Subcutaneous adipose tissue (tissue), 4 donors: ENCODE data around the gene RIBC1. TPM values are rescaled to one million over a fixed set of nuclear protein-coding genes. Genes with fewer than 3 reads are reported as not detected.

Source experiments
- total RNA-seq, 4 donors: library from RNA; depleted of rRNA; stranded (reverse); fragments of >200 nt; gene quantifications; one replicate each; pipeline ENCODE4 v1.1.0, GENCODE V29; 2016
- TF ChIP-seq, protein P1 (sequence below): fragments of 450-650 bp; IDR thresholded peaks from one replicate; pipeline ENCODE4 v1.5.1; 2016; ENCODE audit warnings: low read depth, mild to moderate bottlenecking, control low read depth, antibody characterized with exemption, moderate library complexity

RIBC1 gene
- total RNA-seq, result under 1 TPM in 1 of 4 donors, not detected in 3; 0.51 TPM

GRCh38 chrX:53422861-53423306 is at the start of gene RIBC1:
TSS of gene RIBC1 (plus strand) at chrX:53422873. CDS start at chrX:53426277, 3,404 bp downstream.
- TF ChIP-seq, protein P1, sequence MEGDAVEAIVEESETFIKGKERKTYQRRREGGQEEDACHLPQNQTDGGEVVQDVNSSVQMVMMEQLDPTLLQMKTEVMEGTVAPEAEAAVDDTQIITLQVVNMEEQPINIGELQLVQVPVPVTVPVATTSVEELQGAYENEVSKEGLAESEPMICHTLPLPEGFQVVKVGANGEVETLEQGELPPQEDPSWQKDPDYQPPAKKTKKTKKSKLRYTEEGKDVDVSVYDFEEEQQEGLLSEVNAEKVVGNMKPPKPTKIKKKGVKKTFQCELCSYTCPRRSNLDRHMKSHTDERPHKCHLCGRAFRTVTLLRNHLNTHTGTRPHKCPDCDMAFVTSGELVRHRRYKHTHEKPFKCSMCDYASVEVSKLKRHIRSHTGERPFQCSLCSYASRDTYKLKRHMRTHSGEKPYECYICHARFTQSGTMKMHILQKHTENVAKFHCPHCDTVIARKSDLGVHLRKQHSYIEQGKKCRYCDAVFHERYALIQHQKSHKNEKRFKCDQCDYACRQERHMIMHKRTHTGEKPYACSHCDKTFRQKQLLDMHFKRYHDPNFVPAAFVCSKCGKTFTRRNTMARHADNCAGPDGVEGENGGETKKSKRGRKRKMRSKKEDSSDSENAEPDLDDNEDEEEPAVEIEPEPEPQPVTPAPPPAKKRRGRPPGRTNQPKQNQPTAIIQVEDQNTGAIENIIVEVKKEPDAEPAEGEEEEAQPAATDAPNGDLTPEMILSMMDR, result no peak

- TF ChIP-seq, protein P1, result no peak
Observed at GRCh38 chrX:53373307-53373706, 49.4 kb upstream of the RIBC1 start.

- TF ChIP-seq, protein P1, result no peak
Observed at GRCh38 chrX:53374222-53374820, 48.4 kb upstream of the RIBC1 start.

- TF ChIP-seq, protein P1, result no peak
Observed at GRCh38 chrX:53374923-53375322, 47.8 kb upstream of the RIBC1 start.

DNA sequence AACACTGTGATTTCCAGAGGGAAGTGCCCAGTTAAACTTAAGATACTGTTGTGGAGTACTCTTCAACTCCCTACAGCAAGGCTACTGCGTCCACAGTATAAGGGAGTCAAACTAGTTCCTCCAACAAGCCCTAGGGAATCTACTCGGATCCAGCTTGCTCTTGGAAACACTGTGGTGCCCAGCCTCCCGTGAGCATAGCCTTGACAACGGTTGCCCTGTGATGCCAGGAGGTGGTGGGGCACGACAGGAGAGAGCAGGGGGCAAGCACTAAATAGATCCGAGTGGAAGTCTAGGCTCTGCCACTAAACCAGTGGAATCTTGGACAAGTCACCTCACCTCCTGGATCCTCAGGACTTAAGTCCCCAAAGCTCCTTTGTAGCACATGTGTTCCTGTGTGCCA is 45.8 kb upstream of the RIBC1 start:
- TF ChIP-seq, protein P1, result no peak

- TF ChIP-seq, protein P1, result no peak
Observed at GRCh38 chrX:53377464-53377863, 45.2 kb upstream of the RIBC1 start.

- TF ChIP-seq, protein P1, result no peak
Observed at GRCh38 chrX:53379008-53379710, 43.5 kb upstream of the RIBC1 start.
